Measurements from ENCODE around the gene DUSP21.

DNA sequence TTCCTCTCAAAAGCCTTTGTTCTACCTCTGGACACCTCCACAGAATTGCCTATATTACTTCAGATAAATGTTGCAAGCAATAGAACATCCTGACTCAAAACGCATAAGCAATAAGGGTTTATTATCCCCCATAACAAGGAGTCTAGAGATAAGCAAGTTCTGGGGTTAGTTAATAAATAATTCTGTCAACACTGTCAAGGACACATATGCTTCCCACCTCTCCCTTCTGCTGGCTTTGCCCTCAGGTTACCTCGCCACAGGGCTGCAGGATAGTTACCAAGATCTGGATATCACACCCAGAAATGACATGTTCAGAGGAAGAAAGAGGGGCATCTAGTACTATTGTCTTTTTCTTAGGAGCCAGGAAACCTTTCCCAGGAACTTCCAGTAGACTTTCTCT lies 14.0 kb upstream of the DUSP21 start:
- TF ChIP-seq, protein P1, sequence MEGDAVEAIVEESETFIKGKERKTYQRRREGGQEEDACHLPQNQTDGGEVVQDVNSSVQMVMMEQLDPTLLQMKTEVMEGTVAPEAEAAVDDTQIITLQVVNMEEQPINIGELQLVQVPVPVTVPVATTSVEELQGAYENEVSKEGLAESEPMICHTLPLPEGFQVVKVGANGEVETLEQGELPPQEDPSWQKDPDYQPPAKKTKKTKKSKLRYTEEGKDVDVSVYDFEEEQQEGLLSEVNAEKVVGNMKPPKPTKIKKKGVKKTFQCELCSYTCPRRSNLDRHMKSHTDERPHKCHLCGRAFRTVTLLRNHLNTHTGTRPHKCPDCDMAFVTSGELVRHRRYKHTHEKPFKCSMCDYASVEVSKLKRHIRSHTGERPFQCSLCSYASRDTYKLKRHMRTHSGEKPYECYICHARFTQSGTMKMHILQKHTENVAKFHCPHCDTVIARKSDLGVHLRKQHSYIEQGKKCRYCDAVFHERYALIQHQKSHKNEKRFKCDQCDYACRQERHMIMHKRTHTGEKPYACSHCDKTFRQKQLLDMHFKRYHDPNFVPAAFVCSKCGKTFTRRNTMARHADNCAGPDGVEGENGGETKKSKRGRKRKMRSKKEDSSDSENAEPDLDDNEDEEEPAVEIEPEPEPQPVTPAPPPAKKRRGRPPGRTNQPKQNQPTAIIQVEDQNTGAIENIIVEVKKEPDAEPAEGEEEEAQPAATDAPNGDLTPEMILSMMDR (IDR thresholded peaks at IDR 0.05; ENCODE audit: borderline replicate concordance, extremely low read depth, low read length, poor library complexity, severe bottlenecking): no peak
- no peak for TF ChIP-seq EZH2 (IDR thresholded peaks at IDR 0.05; ENCODE audit: borderline replicate concordance, low read depth, low read length, severe bottlenecking)

All from DND-41 (cell line).